ENCODE results near the gene BCR.

BCR gene

DNA sequence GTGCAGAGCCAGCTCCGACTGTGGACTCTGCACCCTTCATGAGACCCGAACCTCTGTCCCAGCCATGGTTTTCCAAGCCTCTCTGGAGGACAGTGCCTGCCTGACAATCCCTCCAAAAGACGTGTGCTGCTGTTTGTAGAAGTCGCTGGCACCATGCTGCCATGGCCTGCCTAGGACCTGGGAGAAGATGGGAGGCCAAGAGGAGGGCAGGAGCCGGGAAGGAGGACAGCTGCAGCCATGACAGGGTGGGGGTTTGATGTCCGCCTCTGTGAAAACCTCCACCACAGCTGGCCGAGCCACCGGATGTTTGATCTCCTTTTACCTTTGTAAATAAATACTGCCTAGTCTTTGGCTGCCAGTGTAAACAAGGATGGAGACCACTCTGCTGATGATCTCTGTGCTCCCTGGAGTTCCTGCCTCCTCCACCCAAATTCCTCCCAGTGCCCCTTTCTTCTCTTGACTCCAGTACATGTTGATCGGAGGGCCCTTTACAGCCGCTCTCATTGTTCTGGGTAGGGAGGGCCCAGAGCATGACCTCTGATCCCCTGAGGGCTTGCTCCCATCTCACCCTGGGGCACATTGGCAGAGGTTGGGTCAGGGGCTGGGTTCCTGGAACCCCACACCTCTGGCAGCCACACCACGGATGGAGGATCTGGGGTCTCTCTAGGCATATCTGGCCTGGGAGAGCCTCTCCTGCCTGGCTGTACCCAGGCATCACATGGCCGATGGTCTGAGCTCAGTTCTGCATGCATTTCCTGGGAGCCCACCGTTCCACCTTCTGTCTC is 66.9 kb downstream of the BCR start:
- no peak for DNase-seq

DNA sequence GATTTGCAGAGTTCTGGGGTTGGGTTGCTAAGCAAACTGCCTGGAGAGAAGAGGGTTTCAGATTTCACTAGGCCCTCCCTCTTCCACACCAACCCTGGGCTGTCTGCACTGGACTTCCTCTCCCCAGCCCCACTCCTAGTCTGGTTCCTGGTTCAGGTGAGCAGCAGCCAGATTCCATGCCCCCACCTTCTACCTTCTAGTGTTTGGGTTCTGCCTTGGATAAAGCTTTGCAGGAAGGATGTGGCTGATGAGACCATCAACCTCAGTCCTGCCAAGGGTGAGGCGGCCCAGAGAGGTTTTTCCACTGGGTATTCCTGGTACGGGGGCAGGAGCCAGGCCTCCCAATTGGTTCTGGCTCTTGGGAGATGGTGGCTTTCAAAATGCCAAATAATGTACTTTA is 68.3 kb downstream of the BCR start:
- no peak for DNase-seq

DNA sequence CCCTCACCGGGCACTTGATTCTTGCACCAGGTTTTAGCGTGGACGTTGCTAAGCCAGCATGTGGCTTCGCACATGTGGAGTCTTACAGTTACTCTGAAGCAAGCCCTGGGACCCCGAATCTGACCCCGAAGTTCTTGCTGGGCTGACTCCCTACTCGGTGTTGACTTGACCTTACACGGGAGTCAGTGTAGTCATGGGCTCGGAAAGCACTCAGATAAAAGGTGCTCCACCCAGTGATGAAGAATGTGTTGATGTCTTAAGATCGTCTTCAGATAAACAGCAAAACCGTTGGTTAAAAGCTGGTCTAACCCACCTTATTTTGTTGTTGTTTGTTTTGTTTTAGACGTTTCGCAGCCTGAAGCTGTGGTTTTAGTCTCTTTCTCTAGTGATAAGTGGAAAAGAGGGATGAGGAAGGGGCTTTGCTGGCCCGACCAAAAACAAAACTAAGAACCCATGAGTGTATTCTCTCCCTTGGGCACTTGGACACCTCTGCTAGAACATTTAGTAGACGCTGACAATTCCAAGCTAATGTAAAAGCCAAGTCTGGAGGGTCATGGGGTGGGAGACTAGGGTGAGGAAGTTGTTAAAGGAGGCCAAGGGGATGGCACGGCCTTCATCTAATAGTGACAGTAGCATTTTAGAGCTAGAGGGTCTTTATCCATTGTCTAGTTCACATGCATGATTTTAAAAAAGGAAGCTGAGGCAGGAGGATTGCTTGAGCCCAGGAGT is 69.9 kb downstream of the BCR start:
- no peak for DNase-seq

DNA sequence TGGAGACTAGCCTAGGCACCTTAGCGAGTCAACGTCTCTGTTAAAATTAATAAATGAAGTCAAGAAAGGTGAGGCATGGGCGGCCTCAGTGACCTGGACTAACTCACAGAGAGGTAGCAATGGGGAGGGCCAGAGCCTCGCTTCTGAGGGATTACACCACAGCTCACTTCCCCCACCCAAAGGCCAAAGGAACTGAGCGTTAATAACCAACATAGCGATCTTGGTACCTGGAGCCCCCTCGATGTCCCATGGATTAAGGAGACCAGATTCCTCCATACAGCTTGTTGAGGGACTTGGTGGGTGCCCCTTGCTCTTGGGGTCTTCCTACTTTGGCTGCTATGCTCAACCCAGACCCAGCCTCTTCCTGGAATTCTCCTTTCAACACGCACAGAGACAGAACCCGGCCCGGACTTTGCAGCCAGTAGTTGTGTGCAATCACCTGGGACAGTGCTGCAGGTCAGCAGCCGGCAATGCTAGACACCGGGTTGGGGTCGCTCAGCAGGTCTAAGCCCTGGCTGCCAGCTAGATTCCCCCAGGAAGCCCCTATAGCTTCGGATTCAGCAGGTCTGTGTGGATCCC is 70.6 kb downstream of the BCR start:
- no peak for DNase-seq

DNA sequence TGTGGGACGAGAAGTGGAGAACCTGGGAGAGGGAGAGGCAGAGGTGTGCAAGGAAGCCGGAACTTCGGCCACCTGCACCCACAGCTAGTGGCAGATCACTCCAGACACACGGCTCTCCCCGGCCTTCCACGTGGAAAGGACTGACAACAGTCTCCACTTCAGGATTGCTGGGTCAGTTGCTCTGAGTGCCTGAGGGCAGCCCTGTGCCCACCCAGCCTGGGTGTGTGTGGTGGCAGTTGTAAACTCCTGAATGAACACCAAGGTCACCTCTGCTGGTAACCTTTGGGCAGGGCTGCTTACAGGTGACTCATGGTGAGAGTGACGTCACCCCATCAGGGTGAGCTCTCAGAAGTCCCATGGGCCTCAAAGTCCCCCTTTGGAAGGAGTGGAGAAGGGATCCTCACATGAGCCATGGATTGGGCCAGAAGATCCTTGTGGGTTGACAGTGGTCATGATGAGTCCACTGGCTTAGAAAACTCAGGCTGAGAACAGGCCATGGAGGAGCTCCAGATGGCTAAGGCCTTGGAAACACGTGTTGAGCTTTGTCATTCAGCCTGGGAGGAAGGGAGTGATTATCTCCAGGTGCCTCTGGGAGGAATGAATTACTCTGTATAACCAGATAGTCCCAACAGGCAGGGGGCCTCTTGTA is 71.3 kb downstream of the BCR start:
- DNase-seq: no peak

DNA sequence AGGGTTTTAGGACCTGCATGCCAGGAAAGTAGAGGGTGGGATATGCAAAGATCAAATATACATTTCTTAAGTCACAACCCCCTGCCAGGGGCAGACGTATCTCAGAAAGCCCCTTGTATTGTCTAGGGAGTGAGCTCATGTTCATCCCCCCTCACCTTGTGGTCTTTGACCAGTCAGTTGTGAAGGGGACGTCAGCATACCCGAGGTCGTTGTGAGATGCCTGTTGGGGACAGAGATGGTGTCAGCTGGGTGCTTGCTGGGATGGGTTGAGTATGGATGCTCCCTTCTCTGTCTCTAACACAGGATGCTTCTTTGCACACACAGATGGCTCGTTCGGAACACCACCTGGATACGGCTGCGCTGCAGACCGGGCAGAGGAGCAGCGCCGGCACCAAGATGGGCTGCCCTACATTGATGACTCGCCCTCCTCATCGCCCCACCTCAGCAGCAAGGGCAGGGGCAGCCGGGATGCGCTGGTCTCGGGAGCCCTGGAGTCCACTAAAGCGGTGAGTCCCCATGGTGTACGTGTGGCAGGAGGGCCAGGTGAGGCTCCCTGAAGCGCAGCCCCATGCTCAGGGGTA is 73.3 kb downstream of the BCR start:
- DNase-seq: no peak

DNA sequence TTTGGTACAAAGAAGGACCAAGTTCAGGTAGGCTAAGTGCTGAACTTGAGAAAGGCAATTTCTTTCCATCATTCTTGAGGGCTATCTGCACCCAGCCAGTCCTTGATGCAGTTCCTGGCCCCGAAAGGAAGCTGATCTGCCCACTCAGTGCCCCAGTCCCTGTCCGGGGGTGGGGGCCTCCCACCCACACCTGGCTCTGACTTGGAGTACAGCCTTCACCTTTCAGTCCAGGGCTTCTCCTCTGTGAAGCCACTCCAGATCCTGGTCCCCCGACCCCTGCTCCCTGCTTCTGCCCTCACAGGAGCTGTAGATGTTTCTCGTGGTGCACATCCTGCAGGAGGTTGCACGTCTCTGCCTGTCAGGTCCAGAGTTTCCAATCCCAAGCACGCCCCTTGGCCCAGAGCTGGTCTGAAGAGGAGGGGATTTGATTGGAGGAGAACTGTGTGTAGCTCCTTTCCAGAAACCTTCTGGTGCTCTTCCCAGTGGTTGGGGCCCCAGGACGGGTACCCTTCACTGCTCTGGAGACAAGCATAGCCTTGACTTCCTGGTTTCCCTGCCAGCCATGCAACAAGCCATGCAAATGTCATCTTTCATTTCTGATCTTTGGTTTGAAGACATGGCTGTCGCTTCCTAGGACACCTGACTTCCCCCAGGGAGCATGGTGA is 75.3 kb downstream of the BCR start:
- DNase-seq: no peak

DNA sequence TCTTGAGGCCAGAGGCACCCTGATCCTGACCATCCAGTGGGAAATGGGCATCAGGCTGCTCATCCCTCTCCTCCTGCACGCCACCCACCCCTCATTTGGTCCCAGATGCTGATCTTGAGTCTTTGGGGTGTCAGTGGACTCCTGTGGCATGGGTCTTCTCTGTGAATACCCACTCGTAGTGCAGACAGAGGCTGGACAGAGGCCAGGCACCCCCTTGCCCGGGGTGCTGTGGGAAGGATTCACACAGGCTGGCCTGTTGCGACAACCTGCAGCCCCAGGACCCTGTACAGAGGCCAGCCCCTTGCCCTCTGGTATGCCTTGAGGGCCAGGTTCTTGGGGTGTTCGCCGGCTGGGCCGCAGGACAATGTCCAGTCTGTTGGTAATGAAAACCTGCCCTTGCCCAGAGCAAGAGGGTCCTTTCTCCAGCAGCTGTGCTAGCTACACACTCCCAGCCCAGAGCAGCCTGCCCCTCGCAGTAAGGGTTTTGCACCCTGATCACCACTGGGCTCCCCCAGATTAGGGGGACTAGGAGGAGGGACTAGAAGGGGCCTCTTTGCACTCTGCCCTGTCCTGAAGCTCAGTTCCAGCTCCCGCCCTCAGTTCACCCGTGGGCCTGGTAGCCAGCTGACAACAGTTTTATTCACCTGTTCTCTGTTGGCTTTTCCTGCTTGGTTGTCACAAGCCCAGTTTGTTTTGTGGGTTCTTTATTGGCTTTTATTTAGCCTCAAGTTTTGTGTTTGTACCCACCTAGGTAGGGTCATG is 76.0 kb downstream of the BCR start:
- no peak for DNase-seq

DNA sequence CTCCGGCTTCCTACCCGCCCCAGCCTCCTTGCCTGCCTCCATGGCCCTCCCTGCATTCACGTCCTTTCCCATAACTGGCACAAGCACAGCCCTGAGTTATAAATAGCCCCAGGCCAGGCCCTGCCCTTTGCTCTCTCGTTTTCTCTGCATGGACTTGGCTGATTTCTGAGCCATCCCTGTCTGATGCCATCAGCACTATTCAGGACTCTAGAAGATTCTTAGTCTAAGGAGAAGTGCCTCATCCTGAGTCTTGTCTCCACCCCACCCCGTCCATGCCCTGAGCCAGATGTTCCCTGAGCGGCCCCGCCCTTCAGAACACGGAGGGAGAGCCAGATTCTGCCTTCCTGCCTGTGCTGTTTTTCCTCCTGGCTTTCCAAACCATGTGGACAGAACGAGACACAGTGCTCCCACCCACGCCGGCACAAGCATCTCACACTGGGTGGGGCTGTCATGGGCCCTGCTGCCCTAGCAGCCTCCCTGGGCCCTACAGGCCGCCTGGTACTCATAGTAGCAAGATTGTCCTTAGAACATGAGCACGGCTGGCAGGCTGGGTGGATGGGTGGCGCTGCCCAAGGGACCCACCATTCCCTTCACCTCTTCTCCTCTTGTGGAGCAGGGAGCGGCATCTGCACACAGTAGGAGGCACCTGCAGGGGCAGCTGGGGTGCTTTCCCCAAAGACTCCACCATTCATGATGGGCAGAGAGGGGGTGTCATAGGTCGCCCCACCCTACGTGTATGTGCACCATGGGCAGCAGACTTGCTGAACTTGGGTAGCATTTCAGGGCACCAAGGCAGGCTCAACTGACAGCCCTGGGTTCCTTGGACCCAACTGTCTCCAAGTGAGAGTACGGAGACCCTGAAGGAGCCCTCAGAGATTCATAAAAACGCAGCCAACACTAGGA is 76.9 kb downstream of the BCR start:
- DNase-seq: no peak

DNA sequence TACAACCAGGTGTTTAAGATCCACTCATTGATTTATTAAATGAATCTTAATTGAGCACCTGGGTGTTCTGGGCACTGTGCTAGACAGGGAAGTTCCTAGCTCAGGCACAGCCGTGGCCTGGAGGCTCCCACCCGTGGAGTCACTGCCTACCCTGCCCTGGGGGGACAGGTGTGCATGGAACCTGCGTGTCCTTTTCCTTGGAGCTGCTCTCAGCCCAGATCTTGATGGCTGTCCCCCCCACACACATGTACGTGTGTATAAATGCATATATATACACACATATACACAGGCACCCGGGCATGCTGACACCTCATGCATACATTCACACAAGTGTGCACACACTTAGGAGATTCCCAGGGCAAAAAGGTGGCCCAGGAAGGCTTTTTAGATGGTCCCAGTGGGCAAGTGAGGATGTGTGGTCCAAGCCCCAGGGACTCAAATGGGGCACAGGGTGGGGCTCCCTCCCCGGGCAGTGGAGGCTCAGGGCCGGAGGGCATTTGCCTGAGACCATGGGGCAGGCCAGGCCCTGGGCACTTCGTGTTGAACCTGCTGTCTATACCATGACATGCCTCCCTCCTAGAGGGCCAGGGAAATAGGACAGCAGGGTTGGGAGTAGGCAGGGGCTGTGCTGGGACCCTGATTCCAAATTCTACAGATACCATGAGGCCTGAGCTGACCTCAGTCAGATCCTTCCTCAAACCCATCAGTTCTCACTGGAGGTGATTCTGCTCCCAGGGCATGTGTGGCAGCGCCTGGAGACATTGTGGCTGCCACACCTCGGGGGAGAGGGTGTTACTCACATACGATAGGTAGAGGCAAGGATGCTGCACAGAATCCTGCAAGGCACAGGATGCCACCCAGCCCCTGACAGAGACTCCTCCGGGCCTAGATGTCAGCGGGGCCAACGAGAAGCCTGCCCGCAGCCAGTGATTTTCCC is 77.8 kb downstream of the BCR start:
- DNase-seq: no peak

DNA sequence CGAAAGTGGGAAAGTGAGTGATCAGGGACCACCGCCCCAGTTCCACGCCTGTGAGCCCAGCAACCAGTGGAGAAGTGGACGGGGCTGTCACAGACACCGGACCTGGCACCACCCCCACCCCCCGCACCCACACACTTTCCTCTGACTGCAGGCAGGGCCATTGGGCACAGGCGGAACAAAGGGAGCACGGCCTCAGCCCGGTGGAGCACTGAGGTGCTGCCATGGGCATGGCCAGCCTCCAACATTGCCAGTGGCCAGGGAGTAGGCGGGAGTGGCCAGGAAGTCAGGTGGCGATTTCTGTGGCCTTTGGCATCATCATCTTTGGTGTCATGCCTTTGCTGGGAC is 78.5 kb downstream of the BCR start:
- no peak for DNase-seq

DNA sequence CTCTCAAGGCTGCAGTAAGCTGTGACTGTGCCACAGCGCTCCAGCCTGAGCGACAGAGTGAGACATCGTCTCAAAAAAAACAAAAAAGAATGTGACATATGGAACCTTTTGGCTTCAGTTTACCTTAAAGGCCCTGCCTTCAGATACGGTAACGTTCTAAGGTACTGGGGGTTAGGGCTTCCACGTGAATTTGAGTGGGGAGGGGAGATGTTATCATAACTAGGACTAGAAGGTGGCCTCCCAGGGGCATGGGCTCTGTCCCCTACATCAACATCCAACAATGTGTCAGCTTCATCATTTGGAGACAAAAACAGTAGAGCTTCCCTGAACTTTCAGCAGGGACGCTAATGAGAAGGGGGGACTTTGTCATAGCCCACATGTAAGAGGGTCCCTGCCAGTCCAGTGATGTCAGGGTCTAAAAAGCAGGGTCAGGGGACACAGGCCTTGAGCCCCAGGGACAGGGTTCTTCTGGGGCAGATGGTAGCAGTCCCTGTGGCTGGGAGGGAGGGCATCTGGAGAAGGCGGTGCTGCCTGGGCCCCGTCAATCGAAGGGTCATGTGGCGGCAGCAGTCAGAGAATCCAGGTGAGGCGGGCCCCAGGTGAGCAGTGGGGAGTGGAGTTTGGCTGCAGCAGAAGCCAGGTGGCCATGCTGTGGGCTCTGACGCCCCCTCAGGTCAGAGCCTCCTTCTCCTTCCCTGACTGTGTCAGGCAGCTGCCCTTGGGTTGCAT is 79.8 kb downstream of the BCR start:
- DNase-seq: no peak

DNA sequence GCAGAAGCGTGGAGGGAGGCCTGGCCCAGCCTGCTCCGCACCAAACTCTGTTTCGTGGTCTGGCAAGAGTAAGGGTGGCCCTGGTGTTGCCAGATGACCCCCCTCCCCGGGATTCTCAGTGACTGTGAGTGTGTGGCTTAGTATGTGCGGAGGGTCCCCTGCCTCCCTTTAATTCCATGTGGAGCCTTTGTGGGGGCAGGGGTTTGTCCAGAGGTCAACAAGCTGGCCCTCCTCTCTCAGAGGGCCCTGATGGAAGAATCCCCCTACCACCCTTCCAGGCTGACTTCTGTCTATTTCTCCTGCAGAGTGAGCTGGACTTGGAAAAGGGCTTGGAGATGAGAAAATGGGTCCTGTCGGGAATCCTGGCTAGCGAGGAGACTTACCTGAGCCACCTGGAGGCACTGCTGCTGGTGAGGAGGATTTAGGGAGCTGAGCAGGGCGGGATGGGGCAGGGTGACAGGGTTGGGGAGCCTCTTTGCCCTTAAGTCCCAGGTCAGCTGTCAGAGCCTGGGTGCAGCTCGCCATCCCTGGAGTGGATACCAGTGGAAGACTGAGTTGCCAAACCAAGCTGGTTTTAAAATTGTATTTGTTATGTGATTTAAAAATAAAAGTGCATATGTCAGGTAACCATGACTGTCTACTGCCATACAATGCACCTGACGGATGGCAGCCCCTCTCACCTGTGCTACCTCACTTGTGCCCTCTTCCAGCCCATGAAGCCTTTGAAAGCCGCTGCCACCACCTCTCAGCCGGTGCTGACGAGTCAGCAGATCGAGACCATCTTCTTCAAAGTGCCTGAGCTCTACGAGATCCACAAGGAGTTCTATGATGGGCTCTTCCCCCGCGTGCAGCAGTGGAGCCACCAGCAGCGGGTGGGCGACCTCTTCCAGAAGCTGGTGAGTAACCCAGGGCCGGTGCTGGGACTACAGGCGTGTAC is 80.6 kb downstream of the BCR start:
- DNase-seq: no peak

DNA sequence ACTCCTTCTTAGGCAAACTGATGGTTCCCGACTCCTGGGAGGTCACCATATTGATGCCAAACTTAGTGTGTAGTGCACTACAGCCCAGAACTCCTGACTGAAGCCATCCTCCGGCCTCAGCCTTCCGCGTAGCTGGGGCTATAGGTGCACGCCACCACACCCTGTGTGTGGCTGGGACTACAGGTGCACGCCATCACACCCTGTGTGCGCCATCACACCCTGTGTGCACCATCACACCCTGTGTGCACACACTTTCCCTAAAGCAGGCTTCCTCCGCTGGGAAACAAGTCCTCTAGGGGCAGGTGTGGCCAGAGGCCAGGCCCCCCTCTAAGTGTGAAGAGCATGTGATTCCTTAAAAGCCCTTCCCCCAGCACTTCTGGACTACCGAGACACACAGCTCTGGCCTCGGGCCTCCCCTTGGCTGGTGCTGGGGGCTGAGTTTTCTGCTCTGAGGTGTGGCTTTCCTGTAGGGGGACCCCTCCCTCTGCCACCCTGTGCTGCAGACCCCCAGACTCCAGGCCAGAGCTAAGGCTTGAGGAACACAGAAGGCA is 81.7 kb downstream of the BCR start:
- DNase-seq: no peak

DNA sequence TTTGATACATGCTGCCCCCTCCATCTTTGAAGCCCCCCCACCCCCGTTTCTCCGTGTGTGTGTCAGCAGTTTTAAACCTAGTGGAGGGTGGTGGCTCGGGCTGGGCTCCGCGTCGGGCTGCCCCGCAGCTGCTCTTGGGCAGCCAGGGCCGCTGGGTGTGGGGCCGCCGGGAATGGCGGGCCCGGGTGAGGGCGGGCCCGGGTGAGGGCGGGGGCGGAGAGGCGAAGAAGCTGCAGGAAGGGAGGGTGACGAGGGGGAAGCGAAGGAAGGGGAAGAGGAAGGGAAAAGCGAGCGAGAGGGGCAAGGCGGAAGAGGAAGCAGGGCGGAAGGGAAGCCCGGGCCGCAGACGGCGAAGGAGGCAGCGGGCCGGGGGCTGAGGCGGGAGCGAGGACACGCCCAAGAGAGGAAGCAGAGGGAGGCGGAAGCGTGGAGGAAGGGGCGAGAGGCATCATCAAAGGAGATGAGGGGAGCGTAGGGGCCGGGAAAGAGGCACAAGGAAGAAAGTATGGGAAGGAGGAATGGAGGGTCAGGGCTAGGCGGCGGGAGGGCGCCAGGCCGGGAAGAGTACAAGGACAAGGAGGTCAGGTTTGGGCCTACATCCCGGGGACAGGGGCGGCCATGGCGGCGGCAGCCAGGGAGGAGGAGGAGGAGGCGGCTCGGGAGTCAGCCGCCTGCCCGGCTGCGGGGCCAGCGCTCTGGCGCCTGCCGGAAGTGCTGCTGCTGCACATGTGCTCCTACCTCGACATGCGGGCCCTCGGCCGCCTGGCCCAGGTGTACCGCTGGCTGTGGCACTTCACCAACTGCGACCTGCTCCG is 82.4 kb downstream of the BCR start:
- DNase-seq: no peak

Data from inflammatory macrophage treated with lipopolysaccharide for 1 hour (primary cell).